H1 (cell line): Measurements from ENCODE around the gene BTBD16. TPM values are rescaled to one million over a fixed set of nuclear protein-coding genes. Genes with fewer than 3 reads are reported as not detected.

Experiments used
- CTCF ChIA-PET: fragments of 300-600 bp; sonication (Branson Sonifier 250); formaldehyde crosslinking; loops from one replicate; lab custom pipeline; 2021; ENCODE audit not compliant: partially characterized antibody; lab: Charles Lee
- POLR2A ChIA-PET: fragments of 300-600 bp; sonication (Branson Sonifier 250); formaldehyde crosslinking; loops from one replicate; lab custom pipeline; 2021; ENCODE audit warnings: inconsistent platforms; ENCODE audit not compliant: partially characterized antibody; lab: Charles Lee
- DNase-seq, 2 experiments: peaks; one replicate each; pipeline versions ENCODE4 v3.0.0 to v3.0.0-alpha.2; 2010 to 2022; ENCODE audit warnings: low spot score in 2 of 2, low read depth in 1 of 2, mixed read lengths in 1 of 2
- FAIRE-seq: peaks from 2 replicates; lab custom pipeline; 2011; peaks lifted over from hg19 to GRCh38; lab: Jason Lieb, UNC
- H2AFZ ChIP-seq: 2 replicates; pipeline ENCODE4 v1.8.1; 2012; ENCODE audit warnings: low read length, inconsistent platforms
- H2AK5ac ChIP-seq: 2 replicates; pipeline ENCODE4 v1.6.1; 2013; ENCODE audit warnings: low read depth, low read length
- H2BK120ac ChIP-seq: replicated peaks from 2 replicates; pipeline ENCODE3; 2013; ENCODE audit warnings: low read depth, low read length, inconsistent platforms
- H2BK12ac ChIP-seq: 2 replicates; pipeline ENCODE4 v1.6.1; 2013; ENCODE audit warnings: low read depth, low read length
- H2BK15ac ChIP-seq: 2 replicates; pipeline ENCODE4 v1.6.1; 2013; ENCODE audit warnings: low read length
- H2BK20ac ChIP-seq: 2 replicates; pipeline ENCODE4 v1.6.1; 2013; ENCODE audit warnings: low read length
- H2BK5ac ChIP-seq: 2 replicates; pipeline ENCODE4 v1.6.1; 2013; ENCODE audit warnings: low read depth, low read length
- H3K14ac ChIP-seq: 2 replicates; pipeline ENCODE4 v1.6.1; 2013; ENCODE audit warnings: inconsistent platforms; ENCODE audit not compliant: insufficient read length
- H3K18ac ChIP-seq: 2 replicates; pipeline ENCODE4 v1.6.1; 2013; ENCODE audit warnings: low read length; ENCODE audit errors: extremely low read depth
- H3K23ac ChIP-seq: 2 replicates; pipeline ENCODE4 v1.6.1; 2013; ENCODE audit warnings: inconsistent platforms; ENCODE audit not compliant: insufficient read length
- H3K23me2 ChIP-seq: 2 replicates; pipeline ENCODE4 v1.6.1; 2013; ENCODE audit warnings: low read depth, low read length
- H3K27ac ChIP-seq: 2 replicates; pipeline ENCODE4 v1.6.1; 2011; ENCODE audit warnings: low read depth, low read length, inconsistent platforms
- H3K27me3 ChIP-seq, 4 experiments: replicated peaks in 1 of 4; 1 replicate in 1 of 4; 2 replicates in 3 of 4; pipeline versions ENCODE4 v1.6.1 to v1.8.1; 2011 to 2013; ENCODE audit warnings: low read length in 3 of 4, mild to moderate bottlenecking in 3 of 4, inconsistent platforms in 2 of 4, mixed read lengths in 2 of 4, moderate library complexity in 1 of 4; ENCODE audit not compliant: control insufficient read depth in 3 of 4, insufficient read depth in 3 of 4; ENCODE audit errors: extremely low read depth in 1 of 4
- H3K36me3 ChIP-seq, 4 experiments: 2 replicates each; pipeline versions ENCODE4 v1.6.1 to v1.8.1; 2011 to 2013; ENCODE audit warnings: mild to moderate bottlenecking in 4 of 4, low read length in 3 of 4, moderate library complexity in 2 of 4, control low read depth in 1 of 4, inconsistent platforms in 1 of 4; ENCODE audit not compliant: insufficient read depth in 4 of 4, control insufficient read depth in 2 of 4
- H3K4ac ChIP-seq: replicated peaks from 2 replicates; pipeline ENCODE3; 2013; ENCODE audit warnings: low read length, low read depth, mixed read lengths, inconsistent platforms; ENCODE audit not compliant: insufficient read length
- H3K4me1 ChIP-seq, 4 experiments: replicated peaks in 1 of 4; 1 replicate in 1 of 4; 2 replicates in 3 of 4; pipeline versions ENCODE4 v1.6.1 to v1.8.1; 2011 to 2013; ENCODE audit warnings: low read length in 3 of 4, inconsistent platforms in 2 of 4, mixed read lengths in 1 of 4; ENCODE audit not compliant: insufficient read depth in 4 of 4, control insufficient read depth in 3 of 4
- H3K4me2 ChIP-seq, 2 experiments: 2 replicates each; pipeline versions ENCODE4 v1.6.1 to v1.8.1; 2011 to 2013; ENCODE audit warnings: low read depth in 2 of 2, low read length in 2 of 2, control low read depth in 1 of 2, inconsistent platforms in 1 of 2, mild to moderate bottlenecking in 1 of 2; ENCODE audit not compliant: insufficient read depth in 1 of 2
- H3K4me3 ChIP-seq, 4 experiments: fragments of 200-600, 300-600 bp in 1 of 4; sonication (generic), shearing (Covaris generic), sonication (Bioruptor Twin) in 1 of 4; 2 replicates each; pipeline versions ENCODE4 v1.5.1 to v1.8.1; 2011 to 2016; ENCODE audit warnings: low read length in 4 of 4, low read depth in 3 of 4, control low read depth in 2 of 4, inconsistent platforms in 2 of 4, mild to moderate bottlenecking in 2 of 4, mixed read lengths in 1 of 4, moderate library complexity in 1 of 4; ENCODE audit not compliant: insufficient read depth in 2 of 4; ENCODE audit errors: extremely low read depth in 1 of 4
- H3K56ac ChIP-seq: replicated peaks from 2 replicates; pipeline ENCODE3; 2013; ENCODE audit warnings: low read depth, mild to moderate bottlenecking, mixed read lengths, low read length, inconsistent platforms; ENCODE audit not compliant: insufficient read length
- H3K79me1 ChIP-seq: 2 replicates; pipeline ENCODE4 v1.6.1; 2013; ENCODE audit warnings: low read depth, low read length, control low read depth
- H3K79me2 ChIP-seq, 2 experiments: 2 replicates each; pipeline versions ENCODE4 v1.6.1 to v1.8.1; 2012 to 2013; ENCODE audit warnings: low read length in 2 of 2, mild to moderate bottlenecking in 2 of 2, inconsistent platforms in 1 of 2; ENCODE audit not compliant: insufficient read depth in 2 of 2, control insufficient read depth in 1 of 2
- H3K9ac ChIP-seq, 4 experiments: replicated peaks in 1 of 4; 1 replicate in 1 of 4; 2 replicates in 3 of 4; pipeline versions ENCODE4 v1.6.1 to v1.8.1; 2011 to 2013; ENCODE audit warnings: low read depth in 3 of 4, low read length in 3 of 4, control low read depth in 2 of 4, mild to moderate bottlenecking in 2 of 4, moderate library complexity in 2 of 4, inconsistent platforms in 1 of 4; ENCODE audit errors: extremely low read depth in 1 of 4
- H3K9me3 ChIP-seq, 2 experiments: 2 replicates each; pipeline versions ENCODE4 v1.6.1 to v1.8.1; 2012 to 2013; ENCODE audit warnings: mild to moderate bottlenecking in 2 of 2, moderate library complexity in 2 of 2, control low read depth in 1 of 2, inconsistent platforms in 1 of 2, low read depth in 1 of 2, low read length in 1 of 2, mixed read lengths in 1 of 2; ENCODE audit not compliant: insufficient read depth in 2 of 2
- H4K20me1 ChIP-seq, 2 experiments: replicated peaks in 1 of 2; 2 replicates each; pipeline versions ENCODE3 to v1.8.1; 2011 to 2013; ENCODE audit warnings: inconsistent platforms in 2 of 2, low read length in 2 of 2, mild to moderate bottlenecking in 1 of 2; ENCODE audit not compliant: insufficient read depth in 2 of 2, control insufficient read depth in 1 of 2
- H4K5ac ChIP-seq: 2 replicates; pipeline ENCODE4 v1.6.1; 2013; ENCODE audit warnings: low read length, low read depth, mixed read lengths, inconsistent platforms; ENCODE audit not compliant: insufficient read length
- H4K8ac ChIP-seq: 2 replicates; pipeline ENCODE4 v1.8.0; 2013; ENCODE audit warnings: mild to moderate bottlenecking, moderate library complexity, low read length, inconsistent platforms; ENCODE audit not compliant: insufficient read depth; ENCODE audit errors: extremely low read depth
- H4K91ac ChIP-seq: replicated peaks from 2 replicates; pipeline ENCODE3; 2013; ENCODE audit warnings: low read length, mixed read lengths, inconsistent platforms; ENCODE audit not compliant: insufficient read length
- BCL11A ChIP-seq, 2 experiments: IDR thresholded peaks; one replicate each; pipeline ENCODE4 v1.6.1; 2011; ENCODE audit warnings: low read depth in 2 of 2, low read length in 2 of 2, mild to moderate bottlenecking in 2 of 2
- CTBP2 ChIP-seq: IDR thresholded peaks from 2 replicates; pipeline ENCODE4 v1.7.0; 2011; ENCODE audit warnings: borderline replicate concordance, mild to moderate bottlenecking, moderate library complexity, mixed read lengths, low read length; ENCODE audit not compliant: insufficient read depth, insufficient read length
- EGR1 ChIP-seq: IDR thresholded peaks from 2 replicates; pipeline ENCODE4 v1.6.1; 2011; ENCODE audit warnings: low read depth, low read length, borderline replicate concordance
- KDM4A ChIP-seq: IDR thresholded peaks from one replicate; pipeline ENCODE4 v1.7.1; 2012; ENCODE audit warnings: low read depth, mild to moderate bottlenecking, moderate library complexity, low read length, inconsistent platforms; ENCODE audit not compliant: severe bottlenecking
- NANOG ChIP-seq: IDR thresholded peaks from 2 replicates; pipeline ENCODE4 v1.6.1; 2011; ENCODE audit warnings: low read length, low read depth, mild to moderate bottlenecking, inconsistent platforms; ENCODE audit not compliant: insufficient read depth, poor library complexity, severe bottlenecking
- NRF1 ChIP-seq: IDR thresholded peaks from 2 replicates; pipeline ENCODE4 v1.6.1; 2011; ENCODE audit warnings: mild to moderate bottlenecking, low read depth, low read length, improper control_type of control experiment
- POU5F1 ChIP-seq: IDR thresholded peaks from 2 replicates; pipeline ENCODE4 v1.6.1; 2011; ENCODE audit warnings: low read depth, mild to moderate bottlenecking, low read length, moderate library complexity
- RBBP5 ChIP-seq: IDR thresholded peaks from 2 replicates; pipeline ENCODE4 v1.7.1; 2012; ENCODE audit warnings: low read depth, mild to moderate bottlenecking, inconsistent platforms, low read length, moderate library complexity, borderline replicate concordance
- SIX5 ChIP-seq: IDR thresholded peaks from 2 replicates; pipeline ENCODE4 v1.6.1; 2011; ENCODE audit warnings: mild to moderate bottlenecking, low read depth, low read length
- SRF ChIP-seq: IDR thresholded peaks from 2 replicates; pipeline ENCODE4 v1.6.1; 2011; ENCODE audit warnings: mild to moderate bottlenecking, low read depth, low read length, moderate library complexity
- WGBS, 2 experiments: shearing (Covaris generic) in 1 of 2; methylation state at CpG; one replicate each; pipeline versions ENCODE4 v1.1.6 to v1.1.7; 2013 to 2015; ENCODE audit warnings: low lambda C conversion rate in 2 of 2, mixed read lengths in 2 of 2, inconsistent platforms in 1 of 2, low coverage in 1 of 2, missing lambda C conversion rate in 1 of 2; ENCODE audit not compliant: insufficient replicate concordance in 2 of 2, insufficient coverage in 1 of 2, insufficient read length in 1 of 2; ENCODE audit errors: extremely low coverage in 1 of 2, missing lambda C conversion rate in 1 of 2; 5-methylcytosine and 5-hydroxymethylcytosine counted together
- polyA plus RNA-seq, 7 experiments: library from polyadenylated mRNA; depleted of rRNA in 3 of 7; stranded (reverse) in 5 of 7; unstranded in 2 of 7; fragments of >200 nt in 5 of 7; fragments of 200-250 nt in 2 of 7; gene quantifications; 1 replicate in 5 of 7; 2 replicates in 1 of 7; 4 replicates in 1 of 7; pipeline versions ENCODE4 v1.2.1 to v1.2.3, GENCODE V29; 2011 to 2013; ENCODE audit warnings: missing spikeins in 2 of 7, mixed read lengths in 2 of 7
- total RNA-seq: library from RNA; stranded (reverse); fragmentation: NEBNext Ultra II Directional; extraction: Animal tissue kit (Norgen Biotek cat#: 25700); gene quantifications from 2 replicates; pipeline ENCODE4 v1.2.1, GENCODE V29; 2021

BTBD16 gene
- total and polyA plus RNA-seq, 2 of the 8 experiments (the other 6 are each of a cell fraction or from before 2014, with no cell fraction given) = 0.05 TPM; not detected in 1

GRCh38 chr10:122288262-122288661 lies 17.2 kb downstream of the BTBD16 start:
- no peaks in the 10 kb centered on the region for H3K36me3 ChIP-seq
- H3K9me3 ChIP-seq = no peaks in the 10 kb centered on the region
- POLR2A ChIA-PET = no interaction called here
- WGBS, 2 experiments = 85% methylated on average over 6 of the region's 6 CpGs; no CpG with 5 or more reads in 1 of the 2 experiments
- no peak overlapping the region for H3K56ac ChIP-seq
- no peaks in the 10 kb centered on the region for H3K79me2 ChIP-seq
- no peak overlapping the region for H3K23ac ChIP-seq
- H3K27ac ChIP-seq = no peak overlapping the region
- no peak overlapping the region for H4K5ac ChIP-seq
- no peak overlapping the region for H3K18ac ChIP-seq
- no peak overlapping the region for H4K91ac ChIP-seq
- peaks cover 0 to 4% (median 0%) of the 10 kb centered on the region in 4 experiments; a peak in 2 of 7 replicates for H3K27me3 ChIP-seq
- no peak overlapping the region for H3K4ac ChIP-seq
- H2BK12ac ChIP-seq = no peak overlapping the region
- CTCF ChIA-PET = interaction anchor here (0.6 to 2.4 kb wide), 7 partner anchors 8 to 752 kb away, joined by 3 to 8 read pairs (median 6); no protein-coding TSS in a partner anchor
- H3K79me1 ChIP-seq = no peaks in the 10 kb centered on the region
- H3K4me1 ChIP-seq = peaks cover 0 to 6% (median 0%) of the 10 kb centered on the region in 4 experiments; a peak in 3 of 7 replicates
- no peak overlapping the region for H3K4me3 ChIP-seq
- no peak overlapping the region for H2BK20ac ChIP-seq
- no peaks in the 10 kb centered on the region for H3K23me2 ChIP-seq
- no peak for FAIRE-seq
- no peak overlapping the region for H3K14ac ChIP-seq
- no peak overlapping the region for H4K8ac ChIP-seq
- no peak overlapping the region for H2BK120ac ChIP-seq
- TF ChIP-seq NANOG = no peak
- no peak for TF ChIP-seq KDM4A
- TF ChIP-seq BCL11A (IDR thresholded peaks at IDR 0.05; ENCODE audit: low read depth in 2 of 2, low read length in 2 of 2) = no peak
- no peak for TF ChIP-seq SRF
- TF ChIP-seq CTBP2 = no peak
- no peak for TF ChIP-seq EGR1
- no peak for TF ChIP-seq SIX5
- no peak for TF ChIP-seq POU5F1
- no peak for TF ChIP-seq RBBP5
- no peak for TF ChIP-seq NRF1
- TF ChIP-seq, all 59 proteins: peak for 0
- no peak overlapping the region for H3K9ac ChIP-seq
- H2BK5ac ChIP-seq = no peak overlapping the region
- 0 out of 2 replicates have a peak overlapping the region, but pooled peaks have one; percentile 39 for H2AK5ac ChIP-seq
- H4K20me1 ChIP-seq = no peaks in the 10 kb centered on the region
- H3K4me2 ChIP-seq = no peak overlapping the region
- no peak for DNase-seq
- no peak overlapping the region for H2BK15ac ChIP-seq
- no peak overlapping the region for H2AFZ ChIP-seq
